Activated CD4-positive, alpha-beta T cell treated with anti-CD3 and anti-CD28 coated beads, Interleukin-2, amount 50 U/mL, for 4 hours (primary cell): ENCODE results near the gene FAM193A.
"Not testable (repeated sequence)": the region's sequence is repeated elsewhere in the genome, so short reads cannot be mapped to it uniquely, and the experiment has no call there.

Experiments
- DNase-seq, 2 experiments: peaks; one replicate each; pipeline ENCODE4 v3.0.0-alpha.2; 2020

The FAM193A gene

DNA sequence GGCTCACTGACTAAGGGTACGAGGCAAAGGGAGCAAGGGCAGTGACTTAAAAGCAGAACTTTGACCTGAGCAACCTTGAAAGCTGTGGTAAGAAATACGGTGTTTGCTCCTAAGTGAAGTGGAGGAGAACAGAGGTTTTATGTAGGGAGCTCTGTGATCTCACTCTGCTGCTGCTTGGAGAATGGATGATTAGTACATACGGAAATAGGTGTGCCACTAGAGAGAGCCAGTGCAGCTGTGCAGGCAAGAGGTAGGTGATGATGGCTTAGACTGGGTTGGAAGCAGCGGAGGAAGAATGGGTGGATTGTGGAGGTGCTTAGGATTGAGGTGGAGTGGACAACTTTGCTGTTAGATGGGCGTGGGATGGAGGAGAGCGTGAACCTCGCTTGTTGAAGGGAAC is 85.0 kb downstream of the FAM193A start:
- no peak for DNase-seq

DNA sequence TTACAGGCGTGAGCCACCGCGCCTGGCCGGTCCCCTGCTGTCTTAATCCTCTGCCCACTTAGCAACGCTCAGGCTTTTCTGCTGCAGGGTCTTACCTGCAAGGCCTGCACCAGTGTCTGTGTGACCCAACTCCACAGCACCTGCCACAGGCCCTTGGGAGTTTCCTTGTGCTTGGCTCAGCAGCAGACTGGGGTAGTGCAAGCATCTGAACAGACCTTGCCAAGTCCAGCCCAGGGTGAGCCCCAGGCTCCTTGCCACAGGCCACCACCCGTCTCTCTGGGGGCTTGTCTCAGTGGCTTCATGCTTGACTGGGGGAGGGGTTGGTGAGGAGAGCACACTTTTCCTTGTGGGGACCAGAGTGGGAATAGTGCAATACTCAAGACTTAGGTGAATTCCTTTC is 87.0 kb downstream of the FAM193A start:
- no peak for DNase-seq

DNA sequence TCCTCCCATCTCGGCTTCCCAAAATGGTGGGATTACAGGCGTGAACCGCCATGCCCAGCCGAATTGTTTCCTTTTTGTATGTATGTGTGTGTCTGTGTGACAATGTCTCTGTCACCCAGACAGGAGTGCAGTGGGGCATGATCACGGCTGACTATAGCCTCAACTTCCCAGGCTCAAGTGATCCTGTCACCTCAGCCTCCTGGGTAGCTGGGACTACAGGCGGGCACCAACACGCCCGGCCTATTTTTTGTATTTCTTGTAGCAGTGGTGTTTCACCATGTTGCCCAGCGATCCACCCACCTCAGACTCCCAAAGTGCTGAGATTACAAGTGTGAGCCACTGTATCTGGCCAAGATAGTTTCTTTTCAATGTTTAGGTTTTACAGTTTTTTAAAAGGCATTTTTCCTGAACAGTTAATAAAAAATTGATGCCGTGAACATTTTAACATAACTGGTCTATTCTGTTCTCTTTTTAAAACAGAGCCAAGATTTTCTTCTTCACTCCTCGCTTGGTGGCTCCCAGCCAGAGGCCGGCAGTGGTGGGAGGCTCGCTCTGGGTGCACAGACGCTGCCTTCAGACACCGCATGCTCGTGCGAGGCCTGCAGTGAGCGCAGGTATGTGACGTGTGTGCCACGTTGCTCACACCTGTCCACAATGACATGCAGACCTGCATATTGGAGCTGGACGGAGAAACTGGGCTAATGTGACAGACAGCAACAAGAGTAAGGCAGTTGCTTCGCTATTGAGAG is 88.5 kb downstream of the FAM193A start:
- DNase-seq, result no peak

DNA sequence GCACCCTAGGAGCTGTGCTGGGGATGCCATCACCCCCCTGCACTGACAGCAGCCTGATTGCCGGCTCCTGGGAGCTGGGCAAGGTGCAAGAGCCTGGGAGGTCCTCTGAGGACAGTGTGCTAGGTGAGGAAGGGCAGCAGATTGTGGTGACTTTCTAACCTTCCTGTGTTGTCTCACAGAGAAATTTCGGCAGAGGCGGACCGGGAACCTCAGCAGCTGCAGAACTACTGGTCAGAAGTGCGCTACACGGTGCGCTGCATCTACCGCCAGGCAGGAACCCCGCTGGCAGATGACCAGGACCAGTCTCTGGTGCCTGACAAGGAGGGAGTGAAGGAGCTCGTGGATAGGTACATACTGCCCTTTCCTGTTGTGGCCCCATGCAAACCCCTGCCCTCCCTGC is 89.8 kb downstream of the FAM193A start:
- no peak for DNase-seq

DNA sequence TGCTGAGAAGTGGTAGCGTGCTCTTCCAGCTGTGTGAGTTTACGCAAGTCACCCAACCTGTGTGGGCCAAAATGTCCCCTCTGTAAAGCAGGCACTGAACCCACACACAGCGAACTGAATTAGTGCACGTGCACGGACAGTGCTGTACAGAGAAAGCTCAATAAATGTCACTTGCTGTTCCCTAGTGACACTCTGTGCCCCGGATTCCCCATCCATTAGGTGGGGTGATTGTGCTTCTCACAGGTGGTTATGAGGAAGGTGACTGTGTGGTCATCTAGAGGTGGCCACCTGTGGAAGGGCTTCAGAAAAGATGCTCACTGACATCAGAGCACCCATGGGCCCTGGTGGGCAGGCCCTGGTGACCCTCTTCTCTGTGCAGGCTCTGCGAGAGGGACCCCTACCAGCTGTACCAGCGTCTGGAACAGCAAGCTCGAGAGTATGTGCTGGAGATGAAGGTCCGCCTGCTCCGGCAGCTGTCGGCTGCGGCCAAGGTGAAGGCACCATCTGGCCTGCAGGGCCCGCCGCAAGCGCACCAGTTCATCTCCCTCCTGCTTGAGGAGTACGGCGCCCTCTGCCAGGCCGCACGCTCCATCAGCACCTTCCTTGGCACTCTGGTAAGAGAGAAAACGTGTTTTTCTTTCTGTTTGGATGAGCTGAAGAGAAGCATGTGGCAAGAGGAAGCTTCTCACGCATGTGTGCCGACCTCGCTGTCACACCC is 94.3 kb downstream of the FAM193A start:
- DNase-seq, result no peak

DNA sequence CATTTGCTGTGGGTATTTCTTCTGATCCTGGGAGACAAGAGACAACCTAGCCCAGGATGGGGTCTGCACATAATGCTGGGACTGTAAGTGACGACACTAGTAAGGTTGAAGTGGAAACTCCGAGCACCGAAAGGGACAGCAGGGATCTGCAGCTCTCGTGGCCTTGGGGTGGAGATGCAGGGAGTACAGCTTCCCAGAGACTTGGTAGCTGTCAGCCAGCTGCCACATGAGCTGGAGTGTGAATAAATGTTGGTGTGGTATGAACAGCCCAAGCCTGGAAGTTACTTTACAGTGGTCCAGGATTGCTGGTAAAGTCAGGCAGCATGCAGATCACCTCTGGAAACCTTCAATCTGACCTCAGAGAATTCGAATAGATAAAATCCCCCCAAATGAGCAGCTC is 97.6 kb downstream of the FAM193A start:
- DNase-seq, result no peak

DNA sequence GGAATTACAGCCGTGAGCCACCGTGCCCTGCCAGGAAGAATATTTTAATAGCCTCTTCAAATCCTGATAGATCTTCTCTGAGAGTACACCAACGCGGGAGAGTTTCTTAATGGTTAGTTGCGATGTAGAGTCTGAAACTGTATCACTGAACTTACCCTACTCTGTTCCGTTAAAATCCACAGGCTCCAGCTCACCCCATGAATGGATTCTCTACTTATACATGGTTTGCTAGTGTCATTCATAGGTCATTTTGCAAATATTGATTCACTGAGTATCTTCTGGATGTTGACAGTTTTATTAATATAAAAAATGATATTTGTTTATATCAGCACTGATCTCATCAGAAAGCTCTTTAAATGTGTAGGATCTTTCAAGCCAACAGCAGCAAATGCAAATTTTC is 99.9 kb downstream of the FAM193A start:
- DNase-seq, result no peak

DNA sequence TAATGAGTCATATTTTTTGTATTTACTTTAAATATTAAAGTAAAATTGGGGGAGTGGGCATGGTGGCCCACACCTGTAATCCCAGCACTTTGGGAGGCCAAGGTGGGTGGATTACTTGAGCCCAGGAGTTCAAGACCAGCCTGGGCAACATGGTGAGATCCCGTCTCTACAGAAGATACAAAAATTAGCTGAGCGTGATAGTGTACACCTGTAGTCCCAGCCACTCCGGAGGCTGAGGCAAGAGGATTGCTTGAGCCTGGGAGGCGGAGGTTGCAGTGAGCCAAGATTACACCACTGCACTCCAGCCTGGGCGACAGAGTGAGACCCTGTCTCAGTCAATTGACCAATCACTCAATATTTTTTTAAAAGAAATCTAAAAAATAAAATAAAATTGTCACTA is 100.5 kb downstream of the FAM193A start:
- not testable (repeated sequence) for DNase-seq

DNA sequence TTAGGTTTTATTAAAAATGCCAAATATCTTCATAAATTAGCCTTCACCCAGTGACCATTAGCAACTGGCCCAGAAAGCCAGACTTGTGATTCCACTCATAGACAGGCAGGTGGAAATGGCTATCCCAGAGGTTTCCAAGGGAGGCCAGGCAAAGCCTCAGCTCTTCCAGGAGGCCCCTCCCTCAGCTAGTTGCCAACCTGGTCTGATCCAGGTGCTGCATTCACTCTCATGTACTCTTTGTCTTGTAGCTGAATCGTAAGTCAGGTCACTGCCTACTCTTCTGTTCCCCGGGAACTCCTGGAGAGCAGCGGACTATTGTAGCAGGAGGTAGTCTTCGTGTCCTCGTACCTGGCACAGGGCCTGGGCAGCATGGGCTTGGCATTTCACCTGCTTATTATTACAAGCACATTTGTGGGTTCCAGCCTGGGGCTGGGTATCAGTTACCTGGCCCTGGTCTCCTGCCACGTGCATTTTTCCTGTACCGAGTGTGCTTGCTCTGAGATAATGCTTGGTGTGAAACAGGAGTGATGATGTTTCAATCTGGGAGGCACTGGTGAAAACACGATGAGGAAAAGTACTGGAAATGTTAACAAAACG is 101.6 kb downstream of the FAM193A start:
- no peak for DNase-seq

DNA sequence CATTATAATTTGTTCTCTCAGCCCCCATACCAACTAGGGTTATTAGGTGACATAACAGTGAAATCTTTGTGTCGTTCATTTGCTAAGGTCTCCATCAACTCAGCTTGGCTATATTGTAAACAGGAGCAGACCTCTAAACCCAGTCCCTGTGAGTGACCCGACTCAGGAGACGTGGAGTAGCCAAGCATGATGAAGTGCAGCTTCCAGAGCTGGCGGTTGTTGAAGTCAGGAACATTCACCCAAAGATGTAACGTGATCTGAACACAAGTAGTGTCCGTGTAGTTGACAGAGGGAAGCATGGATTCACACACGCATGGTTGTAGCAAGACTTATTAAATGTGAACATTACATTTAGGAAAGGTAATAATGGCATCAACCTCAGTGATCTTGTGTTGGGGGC is 102.3 kb downstream of the FAM193A start:
- no peak for DNase-seq

DNA sequence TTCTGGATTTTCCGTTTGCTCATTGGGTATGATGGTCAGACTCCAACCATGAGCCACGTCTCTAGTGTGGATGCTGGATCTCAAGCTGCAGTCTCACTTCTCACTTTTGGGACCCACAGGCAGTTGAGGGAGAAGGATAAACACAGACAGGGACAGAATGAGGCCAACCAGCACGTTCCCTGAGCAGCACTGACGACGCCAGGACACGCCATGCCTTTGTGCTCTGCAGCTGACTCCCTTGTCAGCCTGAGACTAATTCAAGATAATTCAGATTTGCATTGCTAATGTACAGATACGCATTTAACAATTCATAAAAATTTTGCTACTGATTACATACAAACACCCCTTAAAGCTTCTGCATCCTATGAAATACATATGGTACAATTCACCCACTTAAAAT is 106.5 kb downstream of the FAM193A start:
- no peak for DNase-seq

DNA sequence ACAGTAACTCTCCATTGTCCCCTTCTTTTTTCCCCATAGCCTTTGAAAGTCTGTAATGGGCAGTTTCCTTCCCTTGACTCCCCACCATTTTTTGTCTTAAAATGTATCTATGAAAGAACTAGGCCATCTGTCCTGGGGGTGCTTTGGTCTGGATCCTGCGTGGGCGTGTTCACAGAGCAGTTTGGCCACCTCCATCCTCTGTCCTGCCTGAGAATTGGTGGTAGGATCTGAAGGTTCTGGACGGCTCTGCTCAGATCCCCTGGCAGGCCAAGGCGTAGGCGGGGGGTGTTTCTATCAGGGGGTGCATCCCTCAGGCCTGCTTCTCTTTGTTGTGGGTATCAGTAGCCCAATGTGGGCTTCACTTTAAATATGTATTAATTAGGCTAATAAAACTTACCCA is 107.1 kb downstream of the FAM193A start:
- no peak for DNase-seq

DNA sequence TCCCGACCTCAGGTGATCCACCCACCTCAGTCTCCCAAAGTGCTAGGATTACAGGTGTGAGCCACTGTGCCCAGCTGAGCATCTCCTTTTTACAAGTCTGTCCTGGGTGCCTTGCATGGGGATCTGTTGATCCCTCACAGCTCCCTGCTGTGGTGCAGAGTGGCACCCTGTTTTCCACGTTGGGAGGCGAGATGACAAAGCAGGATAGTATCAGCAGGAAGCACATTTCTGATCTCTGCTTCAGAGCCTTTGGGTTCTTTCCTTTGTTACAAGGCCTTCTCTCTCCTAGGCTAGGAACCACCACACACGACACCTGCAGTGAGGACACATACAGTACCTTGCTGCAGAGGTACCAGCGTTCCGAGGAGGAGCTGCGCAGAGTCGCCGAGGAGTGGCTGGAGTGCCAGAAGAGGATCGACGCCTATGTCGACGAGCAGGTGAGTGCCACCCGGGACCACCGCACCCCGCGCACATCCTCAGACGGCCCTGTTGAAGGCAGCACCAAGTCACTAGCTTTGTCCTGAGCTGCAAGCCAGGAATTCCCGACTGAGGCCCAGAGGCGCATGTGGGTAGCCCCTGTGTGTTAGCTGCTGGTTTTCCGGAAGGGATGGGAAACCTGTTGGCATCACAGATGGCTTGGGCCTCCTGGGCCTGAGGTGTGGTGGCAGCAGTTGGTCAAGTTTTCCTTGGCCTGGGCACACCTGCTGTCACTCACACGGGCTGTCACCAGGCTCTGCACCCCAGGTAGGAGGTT is 110.1 kb downstream of the FAM193A start:
- no peak for DNase-seq

DNA sequence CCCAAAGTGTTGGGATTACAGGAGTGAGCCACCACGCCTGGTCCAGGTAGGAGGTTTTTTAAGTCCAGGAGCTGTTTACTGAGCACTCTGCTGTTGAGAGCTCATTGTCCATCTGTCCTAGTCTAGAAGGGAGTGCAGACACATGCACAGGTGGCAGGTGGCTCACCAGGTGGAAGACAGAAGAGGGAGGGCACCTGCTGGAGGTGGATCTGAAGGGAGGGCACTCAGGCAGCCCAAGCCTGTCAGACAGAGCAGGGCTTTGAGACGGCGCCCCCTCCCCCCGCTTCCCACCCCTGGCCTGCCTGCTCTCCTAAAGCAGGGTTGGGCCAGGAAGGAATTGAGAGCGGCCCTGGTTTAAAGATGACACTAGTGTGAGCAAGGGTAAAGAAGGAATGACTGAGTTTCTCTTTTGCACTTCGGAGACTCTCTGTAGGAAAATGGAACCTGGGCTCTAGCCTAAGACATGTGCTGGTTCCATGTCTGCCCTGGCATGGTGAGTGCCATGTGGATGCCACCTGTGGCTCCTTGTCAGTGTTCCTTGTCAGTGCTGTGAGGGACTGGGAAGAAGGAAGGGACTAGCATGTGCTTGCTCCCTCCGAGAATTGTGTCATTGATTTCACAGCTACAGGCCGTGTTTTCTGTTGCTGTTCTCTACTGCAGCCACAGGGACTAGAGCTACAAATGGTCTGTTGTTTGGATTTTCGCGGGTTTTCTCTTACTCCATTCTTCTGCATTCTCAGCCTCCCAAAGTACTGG is 111.1 kb downstream of the FAM193A start:
- DNase-seq, result no peak

DNA sequence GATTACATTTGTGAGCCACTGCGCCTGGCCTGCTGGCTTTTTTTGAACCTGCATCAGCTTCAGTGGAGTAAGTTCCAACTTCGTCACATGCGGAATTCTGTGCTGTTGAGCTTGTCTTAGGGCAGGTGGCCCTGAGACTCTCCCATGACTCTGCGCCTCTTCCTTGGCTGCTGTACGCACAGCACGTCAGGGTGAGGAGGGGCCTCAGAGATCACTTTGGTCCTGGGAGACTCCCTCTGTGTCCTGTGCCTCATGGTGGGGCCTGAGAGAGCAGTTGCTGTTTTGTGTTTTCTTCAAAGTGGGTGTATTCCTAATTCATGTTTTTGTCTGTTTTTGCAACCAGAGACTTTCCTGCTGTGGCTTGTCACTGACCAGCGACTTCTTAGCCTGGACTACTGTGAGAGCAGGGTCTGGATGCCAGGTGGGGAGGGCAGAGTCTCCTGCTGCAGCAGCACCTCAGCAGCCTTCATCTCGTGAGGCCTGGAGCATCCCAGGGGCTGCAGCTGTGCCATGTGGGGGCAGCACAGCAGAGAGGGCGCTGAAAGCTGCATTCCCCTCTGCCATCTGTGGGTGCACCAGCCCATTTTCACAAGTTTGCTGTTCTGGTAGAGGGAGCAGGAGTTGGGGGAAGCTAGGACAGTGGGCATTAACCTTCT is 111.8 kb downstream of the FAM193A start:
- DNase-seq, result no peak

DNA sequence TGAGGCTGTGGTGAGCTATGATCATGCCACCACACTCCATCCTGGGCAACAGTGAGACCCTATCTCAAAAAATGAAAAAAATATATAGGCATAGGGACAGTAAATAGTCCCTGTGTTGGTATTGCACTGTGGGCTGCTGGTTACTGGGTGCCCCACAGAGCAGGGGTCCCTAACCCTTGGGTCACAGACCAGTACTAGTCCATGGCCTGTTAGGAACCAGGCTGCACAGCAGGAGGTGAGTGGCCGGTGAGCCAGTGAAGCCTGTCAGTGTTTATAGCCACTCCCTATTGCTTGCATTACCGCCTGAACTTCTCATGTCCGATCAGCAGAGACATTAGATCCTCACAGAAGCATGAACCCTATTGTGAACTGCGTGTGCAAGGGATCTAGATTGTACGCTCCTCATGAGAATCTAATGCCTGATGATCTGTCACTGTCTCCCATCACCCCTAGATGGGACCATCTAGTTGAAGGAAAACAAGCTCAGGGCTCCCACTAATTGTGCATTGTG is 113.2 kb downstream of the FAM193A start:
- no peak for DNase-seq

DNA sequence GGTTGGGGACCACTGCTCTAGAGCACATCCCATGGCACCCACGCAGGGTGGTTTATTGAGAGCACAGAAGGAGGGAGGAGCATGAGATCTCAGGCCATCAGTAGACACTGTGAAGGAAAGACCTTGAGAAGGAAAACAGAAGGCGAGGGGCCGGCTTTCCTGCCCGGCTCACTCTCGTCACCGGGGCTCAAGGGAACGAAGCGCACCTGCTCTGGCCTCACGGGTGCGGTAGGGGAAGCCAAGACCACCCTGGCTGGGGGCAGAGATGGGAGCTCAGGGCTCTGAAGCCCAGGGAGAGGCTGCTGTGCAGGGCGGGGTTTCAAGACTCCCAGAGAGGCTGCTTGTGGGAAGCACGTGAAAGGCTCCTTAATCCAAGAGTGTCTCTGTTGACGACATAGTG is 113.8 kb downstream of the FAM193A start:
- DNase-seq, result no peak

DNA sequence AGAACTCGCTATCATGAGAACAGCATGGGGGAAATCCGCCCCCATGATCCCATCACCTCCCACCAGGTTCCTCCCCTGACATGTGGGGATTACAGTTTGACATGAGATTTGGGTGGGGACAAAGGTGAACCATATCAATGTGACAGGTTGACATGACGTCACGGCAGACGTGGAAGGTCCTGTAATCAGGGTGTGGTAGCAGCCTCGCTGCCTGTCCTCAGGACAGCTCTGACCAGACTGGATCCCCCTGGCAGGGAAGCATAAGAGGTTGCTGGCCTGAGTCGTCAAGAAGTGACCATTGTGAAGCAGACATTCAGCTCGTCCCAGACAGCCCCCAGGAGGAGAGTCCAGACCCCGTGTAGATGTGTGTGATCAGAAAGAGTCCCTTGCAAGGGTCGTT is 115.1 kb downstream of the FAM193A start:
- no peak for DNase-seq

DNA sequence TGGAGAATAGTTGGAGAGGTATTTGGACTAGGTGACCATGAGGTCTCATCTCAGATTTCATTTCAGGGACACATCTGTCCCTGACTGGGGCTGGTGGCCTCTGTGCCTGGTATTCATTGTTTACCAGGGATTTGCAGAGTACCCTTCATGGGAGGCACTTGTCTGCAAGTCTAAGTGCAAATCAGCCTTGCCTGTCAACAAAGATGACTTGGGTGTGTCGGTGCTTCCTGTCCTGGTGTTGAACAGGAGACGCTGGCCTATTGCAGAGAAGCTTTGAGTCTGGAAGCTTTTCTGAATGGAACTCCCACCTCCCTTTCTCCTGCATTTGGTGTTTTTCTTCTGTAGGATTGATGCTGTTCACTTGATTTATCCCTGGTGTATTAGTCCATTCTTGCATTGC is 115.6 kb downstream of the FAM193A start:
- DNase-seq, result no peak

DNA sequence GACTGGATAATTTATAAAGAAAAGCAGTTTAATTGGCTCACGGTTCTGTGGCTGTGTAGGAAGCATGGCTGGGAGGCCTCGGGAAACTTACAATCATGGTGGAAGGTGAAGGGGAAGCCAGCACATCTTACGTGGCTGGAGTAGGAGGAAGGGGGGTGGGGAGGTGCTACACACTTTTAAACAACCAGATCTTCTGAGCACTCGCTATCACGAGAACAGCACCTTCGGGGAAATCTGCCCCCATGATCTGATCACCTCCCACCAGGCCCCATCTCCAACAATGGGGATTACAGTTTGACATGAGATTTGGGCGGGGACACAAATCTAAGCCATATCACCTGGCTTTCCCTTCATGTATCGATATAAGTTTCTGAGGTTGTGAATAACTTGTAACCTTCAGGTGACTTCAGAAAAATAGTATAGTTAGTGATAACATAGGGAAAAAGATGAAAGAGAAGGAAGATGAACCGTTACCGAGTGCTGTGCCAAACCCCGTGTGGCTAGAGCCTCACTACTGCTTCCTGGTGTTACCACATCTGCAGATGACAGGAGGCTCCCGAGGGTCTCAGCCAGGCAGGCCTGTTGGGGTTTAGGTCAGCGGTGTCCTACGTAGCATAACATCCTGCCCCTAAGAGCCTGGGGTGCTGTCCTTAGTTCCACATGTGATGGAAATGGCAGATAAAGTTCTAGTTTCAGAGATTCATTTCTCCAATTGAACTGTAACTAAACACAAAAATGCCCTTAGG is 116.1 kb downstream of the FAM193A start:
- DNase-seq, result no peak

DNA sequence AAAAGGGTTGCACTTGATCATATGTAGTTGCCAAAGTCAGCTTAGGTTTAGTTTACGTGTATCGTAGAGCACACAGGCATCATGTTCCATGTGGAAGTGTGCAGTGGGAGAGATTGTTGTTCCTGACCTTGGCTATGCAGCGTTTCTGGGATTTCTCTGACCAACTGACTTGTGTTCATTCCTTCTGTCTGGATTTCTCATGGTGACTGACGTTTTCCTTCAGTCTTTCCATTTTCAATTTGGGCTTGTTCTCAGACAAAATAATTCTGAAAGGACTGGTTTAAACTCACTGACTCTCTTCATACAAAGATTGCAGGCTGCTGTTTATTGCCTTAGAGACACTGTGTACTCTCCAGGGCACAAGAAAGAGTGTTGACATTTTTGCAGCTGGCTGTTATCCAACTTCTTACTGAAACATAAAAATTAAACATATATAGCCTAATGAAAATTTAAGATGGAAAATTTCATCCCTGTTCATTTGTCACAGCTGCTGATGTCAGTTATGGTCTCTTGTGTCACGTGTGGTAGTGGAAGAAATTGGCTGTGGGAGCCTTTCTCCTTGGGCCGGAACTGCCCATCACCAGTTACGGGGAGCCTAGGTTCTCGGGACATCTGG is 124.3 kb downstream of the FAM193A start:
- DNase-seq, result no peak
